ENCODE results near the gene PLPP3.

Gene PLPP3

GRCh38 chr1:56529801-56530200, 49.6 kb downstream of the PLPP3 start:
- Mint-ChIP-seq H3K27ac (no peak overlapping the region), H3K36me3 (ENCODE audit: low read depth) (no peaks in the 10 kb centered on the region), H3K27me3 (no peaks in the 10 kb centered on the region), H3K4me1 (peaks cover 16% of the 10 kb centered on the region), H3K4me3 (no peak overlapping the region), H3K9me3 (no peaks in the 10 kb centered on the region)
- no peak for ATAC-seq
- DNase-seq = no peak

DNA sequence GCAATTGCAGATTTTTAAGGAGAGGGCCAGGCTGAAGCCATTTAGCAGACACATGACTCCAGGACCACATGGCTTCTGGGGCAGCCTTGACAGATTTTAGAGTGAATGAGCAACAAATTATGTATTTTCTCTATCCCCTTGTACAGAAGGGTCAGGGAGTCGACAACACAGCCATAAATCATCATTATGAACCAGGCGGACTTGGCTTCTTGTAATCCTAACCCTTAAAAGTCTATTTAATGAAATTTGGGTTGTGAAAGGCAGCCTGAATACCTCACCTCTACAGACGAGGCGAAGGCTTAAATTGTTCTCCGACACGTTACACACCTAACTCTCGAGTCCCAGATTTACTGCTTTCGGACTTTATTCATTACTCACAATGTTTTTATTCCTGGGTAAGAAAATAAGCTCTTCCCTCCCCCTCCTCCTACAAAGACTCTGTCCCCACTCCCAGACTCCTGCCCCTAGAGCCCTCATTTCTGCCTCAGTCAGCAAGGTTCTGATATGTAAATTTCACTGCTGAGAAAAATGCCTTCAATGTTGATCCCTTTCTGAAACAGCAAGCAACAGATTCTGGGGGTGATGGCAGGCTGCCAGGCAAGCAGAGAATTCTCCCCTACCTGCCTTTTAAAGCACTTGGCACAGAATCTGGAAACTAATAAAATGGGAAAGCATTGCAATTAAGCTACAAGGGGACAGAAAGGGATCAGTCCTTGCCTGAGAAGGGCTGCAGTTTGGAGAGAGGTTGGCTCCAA, 51.6 kb downstream of the PLPP3 start:
- no peaks in the 10 kb centered on the region for H3K27me3 Mint-ChIP-seq
- no peak overlapping the region for H3K4me3 Mint-ChIP-seq
- DNase-seq (no peak), ATAC-seq (no peak)
- H3K36me3 Mint-ChIP-seq (ENCODE audit: low read depth) = no peaks in the 10 kb centered on the region
- H3K27ac Mint-ChIP-seq = no peak overlapping the region
- H3K9me3 Mint-ChIP-seq = no peaks in the 10 kb centered on the region
- H3K4me1 Mint-ChIP-seq = peaks cover 16% of the 10 kb centered on the region

DNA sequence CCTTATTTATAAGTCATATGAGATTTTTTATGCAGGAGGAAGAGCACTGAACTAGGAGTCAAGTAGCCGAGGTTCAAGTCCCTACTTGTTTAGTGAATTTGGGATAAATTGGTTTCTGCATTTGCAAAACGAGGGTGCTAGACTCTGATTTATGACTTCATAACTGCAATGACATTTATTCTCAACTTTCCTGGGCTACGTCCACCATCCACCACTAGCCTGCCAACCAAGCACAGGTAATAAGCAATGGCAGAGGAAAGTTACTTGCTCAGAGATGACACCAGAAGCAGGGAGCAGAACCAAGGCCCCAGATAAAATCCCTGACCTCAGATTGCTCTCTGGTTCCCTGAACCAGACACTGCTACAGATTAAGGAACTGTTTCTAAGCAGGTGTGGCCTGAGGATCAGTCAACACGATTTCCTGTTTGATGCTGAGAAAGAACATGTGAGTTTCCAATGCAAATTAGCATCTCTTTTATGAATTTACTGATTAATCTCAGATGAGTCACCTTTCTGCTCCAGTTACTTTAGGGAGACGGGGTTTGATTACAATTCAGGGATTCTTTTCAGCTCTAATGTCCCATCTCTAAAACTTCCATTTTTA, 52.7 kb downstream of the PLPP3 start:
- Mint-ChIP-seq H3K4me1 (peaks cover 16% of the 10 kb centered on the region), H3K27me3 (peaks cover 2% of the 10 kb centered on the region), H3K27ac (no peak overlapping the region), H3K9me3 (no peaks in the 10 kb centered on the region), H3K36me3 (ENCODE audit: low read depth) (no peaks in the 10 kb centered on the region), H3K4me3 (no peak overlapping the region)
- DNase-seq (no peak), ATAC-seq (no peak)

DNA sequence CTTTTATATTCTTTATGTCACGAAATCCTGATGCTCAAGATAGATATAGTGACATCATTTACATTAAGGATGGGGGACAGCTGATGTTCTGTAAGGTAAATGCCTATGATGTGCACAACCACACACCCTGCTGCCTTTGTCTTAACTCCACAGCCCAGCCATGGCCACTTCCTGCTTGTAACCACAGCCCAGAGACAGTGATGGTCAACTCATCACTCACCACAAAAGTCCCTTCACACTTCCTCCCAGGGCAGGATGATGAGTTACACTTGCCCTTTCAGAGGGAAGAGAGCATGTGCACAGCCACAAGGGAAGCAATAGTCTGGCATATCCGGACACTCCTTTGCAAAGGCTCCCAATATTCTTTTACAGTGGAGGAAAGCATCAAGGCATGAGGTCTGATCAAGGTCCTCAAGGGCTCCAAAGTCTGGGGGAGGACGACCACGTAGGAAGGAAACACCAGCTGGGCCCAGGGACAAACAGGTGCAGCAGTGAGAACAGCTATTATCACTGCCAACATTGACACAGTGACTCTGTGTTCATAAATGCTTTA, 53.8 kb downstream of the PLPP3 start:
- Mint-ChIP-seq H3K36me3 (ENCODE audit: low read depth) (no peaks in the 10 kb centered on the region), H3K4me1 (peaks cover 16% of the 10 kb centered on the region), H3K9me3 (no peaks in the 10 kb centered on the region), H3K27me3 (peaks cover 2% of the 10 kb centered on the region), H3K4me3 (no peak overlapping the region), H3K27ac (no peak overlapping the region)
- ATAC-seq = peak; percentile 57
- peak; percentile 6 for DNase-seq

GRCh38 chr1:56524263-56524662, 55.1 kb downstream of the PLPP3 start:
- Mint-ChIP-seq H3K27ac (no peak overlapping the region), H3K9me3 (no peaks in the 10 kb centered on the region), H3K27me3 (peaks cover 2% of the 10 kb centered on the region), H3K4me3 (no peak overlapping the region), H3K36me3 (ENCODE audit: low read depth) (no peaks in the 10 kb centered on the region), H3K4me1 (peaks cover 16% of the 10 kb centered on the region)
- ATAC-seq = no peak
- no peak for DNase-seq

DNA sequence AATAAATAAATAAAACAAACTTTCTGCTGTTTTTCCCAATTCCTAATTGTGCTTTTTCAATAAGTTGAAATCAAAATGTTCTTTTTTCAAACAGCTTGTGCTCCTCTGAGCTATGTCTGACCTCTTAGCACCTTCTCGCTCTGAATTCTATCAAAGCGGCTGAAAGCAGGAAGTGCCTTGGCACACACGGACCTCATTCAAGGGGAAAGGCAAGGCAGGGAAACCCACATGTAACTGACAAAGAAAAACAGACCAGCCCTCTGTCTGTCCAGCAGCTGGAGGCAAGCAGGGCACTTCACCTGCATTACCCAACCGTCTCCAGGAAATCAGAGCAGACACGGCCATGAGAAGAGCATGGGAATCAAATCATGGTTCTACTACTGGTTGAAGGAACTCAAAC, 56.7 kb downstream of the PLPP3 start:
- H3K27me3 Mint-ChIP-seq = peaks cover 2% of the 10 kb centered on the region
- no peak for DNase-seq
- no peak overlapping the region for H3K27ac Mint-ChIP-seq
- peaks cover 16% of the 10 kb centered on the region for H3K4me1 Mint-ChIP-seq
- no peak for ATAC-seq
- H3K9me3 Mint-ChIP-seq = no peaks in the 10 kb centered on the region
- H3K4me3 Mint-ChIP-seq = no peak overlapping the region
- H3K36me3 Mint-ChIP-seq (ENCODE audit: low read depth) = no peaks in the 10 kb centered on the region

DNA sequence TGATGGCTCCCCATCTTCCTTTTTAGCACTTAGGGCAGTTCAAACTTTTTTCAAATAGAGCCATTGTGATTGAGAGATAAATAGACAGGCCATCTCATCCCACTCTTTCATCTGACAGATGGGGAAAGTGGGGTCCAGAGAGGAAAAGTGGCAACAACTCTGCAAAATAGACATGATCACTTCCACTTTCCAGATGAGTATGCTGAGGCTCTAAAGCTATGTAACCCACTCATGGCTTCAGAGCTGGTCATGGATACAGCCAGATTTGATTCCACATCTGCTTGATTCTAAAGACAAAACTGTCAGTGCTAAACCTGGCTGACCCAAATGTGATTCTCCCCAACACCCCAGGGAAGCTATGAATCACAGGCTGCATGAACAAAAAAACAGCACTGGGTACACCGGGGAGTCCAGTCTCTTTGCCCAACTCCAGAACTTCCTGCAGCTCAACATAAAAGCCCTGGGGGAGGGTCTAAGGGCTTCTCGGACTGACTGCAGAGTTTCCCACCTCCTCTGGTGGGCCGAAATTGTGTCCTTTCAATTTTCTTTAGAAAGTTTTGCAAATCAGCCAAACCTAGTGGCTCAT, 59.3 kb downstream of the PLPP3 start:
- Mint-ChIP-seq H3K36me3 (ENCODE audit: low read depth) (no peaks in the 10 kb centered on the region), H3K27ac (no peak overlapping the region), H3K4me3 (no peak overlapping the region), H3K9me3 (no peaks in the 10 kb centered on the region), H3K27me3 (peaks cover 2% of the 10 kb centered on the region), H3K4me1 (peaks cover 6% of the 10 kb centered on the region)
- ATAC-seq (no peak), DNase-seq (no peak)

GRCh38 chr1:56517404-56518130, 61.8 kb downstream of the PLPP3 start:
- peaks cover under 1% of the 10 kb centered on the region for H3K27me3 Mint-ChIP-seq
- DNase-seq (no peak), ATAC-seq (no peak)
- H3K4me3 Mint-ChIP-seq = no peak overlapping the region
- H3K27ac Mint-ChIP-seq = no peak overlapping the region
- peaks cover 5% of the 10 kb centered on the region for H3K4me1 Mint-ChIP-seq
- no peaks in the 10 kb centered on the region for H3K9me3 Mint-ChIP-seq
- H3K36me3 Mint-ChIP-seq (ENCODE audit: low read depth) = no peaks in the 10 kb centered on the region

DNA sequence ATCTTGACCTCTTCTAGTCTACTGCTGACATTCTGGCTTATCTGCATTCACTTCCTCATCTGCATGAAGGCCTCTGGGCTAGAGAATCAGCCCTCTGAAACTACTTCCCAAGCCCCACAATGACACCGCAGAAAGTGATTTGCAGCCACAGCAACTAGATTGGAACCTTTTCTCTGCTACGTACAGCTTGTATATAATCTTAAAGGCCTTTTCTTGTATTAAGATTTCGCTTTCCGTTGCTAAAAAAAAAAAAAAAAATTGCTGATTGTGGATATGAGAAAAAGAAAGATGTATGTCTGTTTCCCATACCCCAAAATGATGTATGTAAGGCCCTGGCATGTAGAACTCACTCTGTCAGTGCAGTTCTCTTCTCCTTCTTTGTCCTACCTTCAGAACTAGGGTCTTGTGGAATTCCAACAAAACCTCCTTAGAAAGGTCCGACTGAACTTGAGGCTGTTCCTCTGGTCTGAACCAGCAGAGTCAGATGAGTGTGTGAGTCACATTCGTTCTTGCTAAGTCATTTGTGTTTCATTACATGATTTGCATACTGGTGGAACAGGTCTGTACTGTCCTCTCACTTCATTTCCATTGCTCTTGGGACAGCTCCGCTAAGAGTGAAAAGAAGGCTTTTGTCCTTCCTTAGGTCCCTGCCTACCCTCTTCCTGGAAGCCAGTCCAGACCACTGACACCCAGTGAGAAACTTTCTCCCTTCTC, 62.7 kb downstream of the PLPP3 start:
- H3K36me3 Mint-ChIP-seq (ENCODE audit: low read depth) = no peaks in the 10 kb centered on the region
- no peaks in the 10 kb centered on the region for H3K27me3 Mint-ChIP-seq
- peaks cover 5% of the 10 kb centered on the region for H3K4me1 Mint-ChIP-seq
- H3K27ac Mint-ChIP-seq = no peak overlapping the region
- DNase-seq (no peak), ATAC-seq (no peak)
- H3K9me3 Mint-ChIP-seq = no peaks in the 10 kb centered on the region
- no peak overlapping the region for H3K4me3 Mint-ChIP-seq

DNA sequence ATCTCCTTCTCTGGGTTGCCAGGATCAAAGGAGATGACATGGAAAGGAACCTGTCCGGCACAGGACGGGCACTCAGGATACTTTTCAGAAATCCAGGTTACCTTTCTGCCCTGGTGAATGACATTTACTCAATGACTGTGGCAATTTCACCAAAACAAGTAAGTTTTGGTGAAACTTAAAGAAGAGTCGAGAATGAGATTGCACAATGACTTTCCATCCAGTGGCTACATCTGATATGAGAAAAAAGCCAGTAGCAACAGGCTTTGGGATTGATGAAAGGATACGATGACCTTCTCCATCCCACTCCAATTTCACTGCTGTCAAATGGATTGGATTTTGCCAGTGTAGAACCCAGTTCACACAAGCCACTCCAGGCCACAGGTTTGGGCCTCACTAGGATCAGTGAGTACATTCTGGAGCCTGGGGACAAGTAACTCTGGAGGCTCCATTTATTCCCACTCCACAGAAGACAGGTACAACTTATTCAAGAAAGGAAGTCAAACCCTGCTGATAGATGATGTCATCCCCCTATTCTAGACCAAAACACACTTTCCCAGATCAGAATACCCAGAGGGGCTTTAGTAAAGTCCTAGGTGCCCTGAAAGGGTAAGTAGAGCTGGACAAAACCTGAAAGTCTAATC, 63.3 kb downstream of the PLPP3 start:
- ATAC-seq = no peak
- no peaks in the 10 kb centered on the region for H3K27me3 Mint-ChIP-seq
- DNase-seq = no peak
- no peaks in the 10 kb centered on the region for H3K9me3 Mint-ChIP-seq
- peaks cover 5% of the 10 kb centered on the region for H3K4me1 Mint-ChIP-seq
- no peaks in the 10 kb centered on the region for H3K36me3 Mint-ChIP-seq (ENCODE audit: low read depth)
- H3K27ac Mint-ChIP-seq = no peak overlapping the region
- H3K4me3 Mint-ChIP-seq = no peak overlapping the region

- no peak for ATAC-seq
Measured at GRCh38 chr1:56512724-56513494, 66.5 kb downstream of the PLPP3 start.

DNA sequence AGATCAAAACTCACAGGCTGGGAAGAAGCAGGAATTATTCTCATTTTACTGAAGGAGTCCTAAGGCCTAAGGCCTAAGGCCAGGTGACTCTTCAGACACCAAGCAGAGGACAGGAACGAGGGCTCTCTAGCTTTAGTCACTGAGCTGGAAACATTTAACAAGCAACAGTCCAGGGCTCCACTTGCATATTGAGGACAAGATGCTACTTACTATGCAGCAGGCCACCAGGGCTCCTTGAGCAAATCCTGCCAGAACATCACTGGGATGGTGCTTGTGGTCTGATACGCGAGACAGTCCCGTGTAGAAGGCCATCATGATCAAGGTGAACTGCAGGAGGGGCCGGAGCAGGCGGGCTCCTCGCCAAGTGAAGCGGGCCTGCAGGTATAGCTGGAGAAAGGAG, 67.6 kb downstream of the PLPP3 start:
- no peaks in the 10 kb centered on the region for H3K27me3 Mint-ChIP-seq
- H3K4me3 Mint-ChIP-seq = no peak overlapping the region
- H3K4me1 Mint-ChIP-seq = peaks cover 5% of the 10 kb centered on the region
- no peak for ATAC-seq
- no peaks in the 10 kb centered on the region for H3K9me3 Mint-ChIP-seq
- H3K27ac Mint-ChIP-seq = no peak overlapping the region
- no peak for DNase-seq
- H3K36me3 Mint-ChIP-seq (ENCODE audit: low read depth) = no peaks in the 10 kb centered on the region

More at GRCh38 chr1:56512724-56513494, 66.5 kb downstream of the PLPP3 start:
- DNase-seq = no peak
- H3K4me1 Mint-ChIP-seq = peaks cover 5% of the 10 kb centered on the region
- H3K27ac Mint-ChIP-seq = no peak overlapping the region
- no peaks in the 10 kb centered on the region for H3K36me3 Mint-ChIP-seq (ENCODE audit: low read depth)
- H3K9me3 Mint-ChIP-seq = no peaks in the 10 kb centered on the region
- H3K4me3 Mint-ChIP-seq = no peak overlapping the region
- H3K27me3 Mint-ChIP-seq = no peaks in the 10 kb centered on the region

- Mint-ChIP-seq H3K4me3 (no peak overlapping the region), H3K27ac (no peak overlapping the region)
- ATAC-seq = no peak
Measured at GRCh38 chr1:56511364-56511763, 68.0 kb downstream of the PLPP3 start.

More at GRCh38 chr1:56511364-56511763, 68.0 kb downstream of the PLPP3 start:
- Mint-ChIP-seq H3K4me1 (peaks cover 3% of the 10 kb centered on the region), H3K36me3 (ENCODE audit: low read depth) (no peaks in the 10 kb centered on the region), H3K27me3 (no peaks in the 10 kb centered on the region), H3K9me3 (no peaks in the 10 kb centered on the region)
- DNase-seq = no peak

Measured in activated naive CD8-positive, alpha-beta T cell treated with anti-CD3 and anti-CD28 coated beads, Interleukin-2, amount 50 U/mL, for 24 hours (primary cell).